ENCODE results near the gene DSP.

DSP gene

GRCh38 chr6:7500752-7501282, 40.7 kb upstream of the DSP start:
- Histone ChIP-seq H3K27me3 (peaks cover 0 to 3% of the 10 kb centered on the region in 2 donors), H3K36me3 (no peaks in the 10 kb centered on the region), H3K9me3 (no peaks in the 10 kb centered on the region), H3K4me3 (no peak overlapping the region), H3K27ac (no peak overlapping the region), H3K4me1 (peaks cover 0 to 5% (median 0%) of the 10 kb centered on the region in 4 donors)
- intact Hi-C loops (cut with DNase I; ENCODE audit: low total_unique reads): no loop called here
- no peak for DNase-seq
- no peak for TF ChIP-seq CTCF (IDR thresholded peaks at IDR 0.05)

GRCh38 chr6:7502743-7503142, 38.7 kb upstream of the DSP start:
- Histone ChIP-seq H3K4me1 (peaks cover 0 to 5% (median 0%) of the 10 kb centered on the region in 4 donors), H3K9me3 (no peaks in the 10 kb centered on the region), H3K36me3 (no peaks in the 10 kb centered on the region), H3K4me3 (no peak overlapping the region), H3K27me3 (peaks cover 0 to 3% of the 10 kb centered on the region in 2 donors), H3K27ac (no peak overlapping the region)
- no peak for TF ChIP-seq CTCF (IDR thresholded peaks at IDR 0.05)
- intact Hi-C loops (cut with DNase I; ENCODE audit: low total_unique reads): no loop called here
- no peak for DNase-seq

- intact Hi-C loops (cut with DNase I; ENCODE audit: low total_unique reads): no loop called here
- H3K9me3 ChIP-seq: no peaks in the 10 kb centered on the region
- no peak for DNase-seq
- peaks cover 0 to 3% of the 10 kb centered on the region in 2 donors for H3K27me3 ChIP-seq
- peaks cover 0 to 5% (median 0%) of the 10 kb centered on the region in 4 donors for H3K4me1 ChIP-seq
- TF ChIP-seq CTCF (IDR thresholded peaks at IDR 0.05): no peak
- no peaks in the 10 kb centered on the region for H3K36me3 ChIP-seq
- no peak overlapping the region for H3K4me3 ChIP-seq
- H3K27ac ChIP-seq: no peak overlapping the region
Observed at GRCh38 chr6:7504041-7504440, 37.4 kb upstream of the DSP start.

GRCh38 chr6:7505189-7505699, 36.2 kb upstream of the DSP start:
- no peak for DNase-seq
- H3K27ac ChIP-seq: no peak overlapping the region

GRCh38 chr6:7507600-7507999, 33.9 kb upstream of the DSP start:
- H3K27ac ChIP-seq: no peak overlapping the region
- H3K36me3 ChIP-seq: no peaks in the 10 kb centered on the region
- intact Hi-C loops (cut with DNase I; ENCODE audit: low total_unique reads): no loop called here
- TF ChIP-seq CTCF (IDR thresholded peaks at IDR 0.05): no peak
- no peaks in the 10 kb centered on the region for H3K9me3 ChIP-seq
- peaks cover 0 to 5% (median 0%) of the 10 kb centered on the region in 4 donors for H3K4me1 ChIP-seq
- H3K27me3 ChIP-seq: peaks cover 0 to 3% of the 10 kb centered on the region in 2 donors
- no peak overlapping the region for H3K4me3 ChIP-seq
- DNase-seq: no peak

More at GRCh38 chr6:7505189-7505699, 36.2 kb upstream of the DSP start:
- H3K9me3 ChIP-seq: no peaks in the 10 kb centered on the region
- H3K36me3 ChIP-seq: no peaks in the 10 kb centered on the region
- H3K27me3 ChIP-seq: peaks cover 0 to 3% of the 10 kb centered on the region in 2 donors
- no peak for TF ChIP-seq CTCF (IDR thresholded peaks at IDR 0.05)
- H3K4me3 ChIP-seq: no peak overlapping the region
- intact Hi-C loops (cut with DNase I; ENCODE audit: low total_unique reads): no loop called here
- H3K4me1 ChIP-seq: peaks cover 0 to 5% (median 0%) of the 10 kb centered on the region in 4 donors
